ENCODE data around the gene ZNF267. TPM values are rescaled to one million over a fixed set of nuclear protein-coding genes. Genes with fewer than 3 reads are reported as not detected.
A peak's percentile ranks its signal among the peaks of the same experiment; 100 is the strongest.

The ZNF267 gene
- total and polyA plus RNA-seq, 2 of the 13 experiments (the other 11 are each of a cell fraction or from before 2014, with no cell fraction given): 3.0 to 30.0 TPM

DNA sequence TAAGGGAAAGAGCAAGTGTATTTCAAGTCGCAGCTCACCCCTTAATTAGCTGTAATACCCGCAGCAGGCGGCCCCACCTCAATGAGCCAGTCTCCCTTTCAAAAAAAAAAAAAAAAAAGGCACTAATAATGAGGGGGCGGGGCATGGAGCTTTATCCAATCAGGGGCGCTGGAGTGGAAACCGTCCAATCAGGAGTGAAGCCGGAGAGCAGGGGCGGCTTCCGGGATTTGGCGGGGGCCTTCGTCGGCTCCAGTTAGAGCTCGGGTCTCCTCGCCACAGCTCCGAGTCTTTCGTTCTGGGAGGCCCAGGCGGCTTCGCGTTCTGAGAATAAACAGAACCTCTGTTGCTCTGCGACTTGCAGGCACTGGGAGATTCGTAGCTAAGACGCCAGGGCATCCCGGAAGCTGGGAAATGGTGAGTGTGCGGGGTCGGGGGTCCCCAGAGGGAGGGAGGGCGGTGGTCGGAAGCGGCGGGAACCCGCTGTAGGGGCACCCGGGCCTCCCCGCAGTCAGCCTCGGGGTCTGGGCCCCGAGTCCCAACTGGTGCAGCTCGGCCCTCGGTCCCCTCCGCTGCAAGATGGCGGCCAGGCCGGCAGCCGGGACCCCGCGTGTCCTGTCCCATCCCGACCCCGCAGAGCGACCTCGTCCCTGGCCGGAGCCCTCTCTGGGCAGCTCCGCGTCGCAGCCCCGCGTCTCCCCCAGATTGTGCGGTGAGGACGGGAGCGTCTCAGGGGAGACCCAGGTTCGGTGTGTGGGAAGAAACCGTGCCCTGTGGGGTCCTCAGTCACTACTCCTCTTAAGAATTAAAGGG, at the start of gene ZNF267 (continued):
- TF ChIP-seq, protein P1, sequence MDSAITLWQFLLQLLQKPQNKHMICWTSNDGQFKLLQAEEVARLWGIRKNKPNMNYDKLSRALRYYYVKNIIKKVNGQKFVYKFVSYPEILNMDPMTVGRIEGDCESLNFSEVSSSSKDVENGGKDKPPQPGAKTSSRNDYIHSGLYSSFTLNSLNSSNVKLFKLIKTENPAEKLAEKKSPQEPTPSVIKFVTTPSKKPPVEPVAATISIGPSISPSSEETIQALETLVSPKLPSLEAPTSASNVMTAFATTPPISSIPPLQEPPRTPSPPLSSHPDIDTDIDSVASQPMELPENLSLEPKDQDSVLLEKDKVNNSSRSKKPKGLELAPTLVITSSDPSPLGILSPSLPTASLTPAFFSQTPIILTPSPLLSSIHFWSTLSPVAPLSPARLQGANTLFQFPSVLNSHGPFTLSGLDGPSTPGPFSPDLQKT (CRISPR knock-in tag; IDR thresholded peaks at IDR 0.05; ENCODE audit: borderline replicate concordance): no peak
- TF ChIP-seq GFI1 (CRISPR knock-in tag; IDR thresholded peaks at IDR 0.05; ENCODE audit: borderline replicate concordance) (0 out of 2 replicates have a peak, but pooled peaks have one; percentile 42), RBM22 (optimal IDR thresholded peaks at IDR 0.05; ENCODE audit: low read length) (peak; percentile 64), SAP130 (CRISPR knock-in tag; IDR thresholded peaks at IDR 0.05; ENCODE audit: low read depth) (peak; percentile 80), MYNN (CRISPR knock-in tag; IDR thresholded peaks at IDR 0.05; ENCODE audit: low read depth) (0 out of 2 replicates have a peak, but pooled peaks have one; percentile 50), ZNF446 (CRISPR knock-in tag; IDR thresholded peaks at IDR 0.05) (0 out of 2 replicates have a peak, but pooled peaks have one; percentile 51), FLYWCH1 (CRISPR knock-in tag; IDR thresholded peaks at IDR 0.05) (no peak), ZIK1 (CRISPR knock-in tag; IDR thresholded peaks at IDR 0.05; ENCODE audit: borderline replicate concordance, low read depth) (no peak; the same call in 1 of the 2 replicates), ZNF761 (CRISPR knock-in tag; conservative IDR thresholded peaks at IDR 0.05) (no peak), ARID2 (CRISPR knock-in tag; IDR thresholded peaks at IDR 0.05; ENCODE audit: borderline replicate concordance) (0 out of 2 replicates have a peak, but pooled peaks have one; percentile 49), ZSCAN20 (CRISPR knock-in tag; IDR thresholded peaks at IDR 0.05; ENCODE audit: borderline replicate concordance) (no peak), SKI (IDR thresholded peaks at IDR 0.05; ENCODE audit: partially characterized antibody) (no peak), XRCC5 (optimal IDR thresholded peaks at IDR 0.05; ENCODE audit: low read length) (peak; percentile 60), ZNF138 (CRISPR knock-in tag; IDR thresholded peaks at IDR 0.05; ENCODE audit: low read depth) (no peak), GPN1 (CRISPR knock-in tag; IDR thresholded peaks at IDR 0.05; ENCODE audit: borderline replicate concordance) (peak; percentile 4; the same call in 1 of the 2 replicates), ZNF7 (CRISPR knock-in tag; IDR thresholded peaks at IDR 0.05) (no peak), LCORL (IDR thresholded peaks at IDR 0.05) (no peak), LCORL (CRISPR knock-in tag; IDR thresholded peaks at IDR 0.05) (no peak), FOSL2 (CRISPR knock-in tag; IDR thresholded peaks at IDR 0.05) (peak; percentile 23; the same call in 1 of the 2 replicates), MYC (CRISPR knock-in tag; IDR thresholded peaks at IDR 0.05; ENCODE audit: borderline replicate concordance) (peak; percentile 75; the same call in 1 of the 2 replicates), SALL1 (CRISPR knock-in tag; IDR thresholded peaks at IDR 0.05) (peak; percentile 66), MTF2 (CRISPR knock-in tag; IDR thresholded peaks at IDR 0.05; ENCODE audit: borderline replicate concordance) (peak; percentile 64; the same call in 1 of the 2 replicates), ZNF296 (CRISPR knock-in tag; conservative IDR thresholded peaks at IDR 0.05) (0 out of 2 replicates have a peak, but pooled peaks have one; percentile 44)
- TF ChIP-seq, protein P2, sequence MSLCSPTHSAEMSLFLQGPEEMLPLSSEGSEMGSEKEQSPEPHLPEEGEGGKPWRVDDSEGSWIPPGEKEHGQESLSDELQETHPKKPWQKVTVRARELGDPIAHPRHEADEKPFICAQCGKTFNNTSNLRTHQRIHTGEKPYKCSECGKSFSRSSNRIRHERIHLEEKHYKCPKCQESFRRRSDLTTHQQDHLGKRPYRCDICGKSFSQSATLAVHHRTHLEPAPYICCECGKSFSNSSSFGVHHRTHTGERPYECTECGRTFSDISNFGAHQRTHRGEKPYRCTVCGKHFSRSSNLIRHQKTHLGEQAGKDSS (CRISPR knock-in tag; IDR thresholded peaks at IDR 0.05; ENCODE audit: borderline replicate concordance, low read depth): no peak; the same call in 1 of the 2 replicates
- TF ChIP-seq, protein P3, sequence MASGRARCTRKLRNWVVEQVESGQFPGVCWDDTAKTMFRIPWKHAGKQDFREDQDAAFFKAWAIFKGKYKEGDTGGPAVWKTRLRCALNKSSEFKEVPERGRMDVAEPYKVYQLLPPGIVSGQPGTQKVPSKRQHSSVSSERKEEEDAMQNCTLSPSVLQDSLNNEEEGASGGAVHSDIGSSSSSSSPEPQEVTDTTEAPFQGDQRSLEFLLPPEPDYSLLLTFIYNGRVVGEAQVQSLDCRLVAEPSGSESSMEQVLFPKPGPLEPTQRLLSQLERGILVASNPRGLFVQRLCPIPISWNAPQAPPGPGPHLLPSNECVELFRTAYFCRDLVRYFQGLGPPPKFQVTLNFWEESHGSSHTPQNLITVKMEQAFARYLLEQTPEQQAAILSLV (CRISPR knock-in tag; IDR thresholded peaks at IDR 0.05; ENCODE audit: borderline replicate concordance): no peak; the same call in 1 of the 2 replicates
